Right atrium auricular region (tissue), 2 donors: ENCODE results near the gene MFAP4. TPM values are rescaled to one million over a fixed set of nuclear protein-coding genes. Genes with fewer than 3 reads are reported as not detected.

Experiments used
- DNase-seq: peaks from one replicate; pipeline ENCODE4 v3.0.0-alpha.2; 2019; ENCODE audit warnings: low spot score
- H3K27ac ChIP-seq, 2 donors: fragments of 200-600 bp; sonication (generic); 1 replicate in 1 of 2; 2 replicates in 1 of 2; pipeline ENCODE4 v1.5.1; 2016 to 2019
- H3K27me3 ChIP-seq, 2 donors: fragments of 200-600 bp; sonication (generic); one replicate each; pipeline versions ENCODE4 v1.5.1 to v1.6.0; 2017 to 2019
- H3K36me3 ChIP-seq: fragments of 200-600 bp; sonication (generic); one replicate; pipeline ENCODE4 v1.5.1; 2016
- H3K4me1 ChIP-seq, 2 donors: fragments of 200-600 bp; sonication (generic); one replicate each; pipeline versions ENCODE4 v1.5.1 to v1.6.0; 2017 to 2019
- H3K4me3 ChIP-seq, 2 donors: fragments of 200-600 bp; sonication (generic); 1 replicate in 1 of 2; 2 replicates in 1 of 2; pipeline ENCODE4 v1.5.1; 2017 to 2019; ENCODE audit warnings: mild to moderate bottlenecking in 1 of 2, moderate library complexity in 1 of 2
- H3K9me3 ChIP-seq, 2 donors: fragments of 200-600 bp; sonication (generic); one replicate each; pipeline ENCODE4 v1.5.1; 2019
- total RNA-seq, 2 donors: library from RNA; depleted of rRNA; stranded (reverse); fragments of >200 nt; gene quantifications; one replicate each; pipeline ENCODE4 v1.1.0, GENCODE V29; 2016
- TF ChIP-seq, protein P1 (sequence below), 2 donors: fragments of 200-600 bp; sonication (generic); IDR thresholded peaks; one replicate each; pipeline ENCODE4 v1.5.1; 2019; ENCODE audit warnings: antibody characterized with exemption in 2 of 2

The MFAP4 gene, protein sequence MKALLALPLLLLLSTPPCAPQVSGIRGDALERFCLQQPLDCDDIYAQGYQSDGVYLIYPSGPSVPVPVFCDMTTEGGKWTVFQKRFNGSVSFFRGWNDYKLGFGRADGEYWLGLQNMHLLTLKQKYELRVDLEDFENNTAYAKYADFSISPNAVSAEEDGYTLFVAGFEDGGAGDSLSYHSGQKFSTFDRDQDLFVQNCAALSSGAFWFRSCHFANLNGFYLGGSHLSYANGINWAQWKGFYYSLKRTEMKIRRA
- total RNA-seq: 100 to 1,000 TPM in 1 of 2 donors, 10 to 100 TPM in 1; 78.5 to 104 TPM

DNA sequence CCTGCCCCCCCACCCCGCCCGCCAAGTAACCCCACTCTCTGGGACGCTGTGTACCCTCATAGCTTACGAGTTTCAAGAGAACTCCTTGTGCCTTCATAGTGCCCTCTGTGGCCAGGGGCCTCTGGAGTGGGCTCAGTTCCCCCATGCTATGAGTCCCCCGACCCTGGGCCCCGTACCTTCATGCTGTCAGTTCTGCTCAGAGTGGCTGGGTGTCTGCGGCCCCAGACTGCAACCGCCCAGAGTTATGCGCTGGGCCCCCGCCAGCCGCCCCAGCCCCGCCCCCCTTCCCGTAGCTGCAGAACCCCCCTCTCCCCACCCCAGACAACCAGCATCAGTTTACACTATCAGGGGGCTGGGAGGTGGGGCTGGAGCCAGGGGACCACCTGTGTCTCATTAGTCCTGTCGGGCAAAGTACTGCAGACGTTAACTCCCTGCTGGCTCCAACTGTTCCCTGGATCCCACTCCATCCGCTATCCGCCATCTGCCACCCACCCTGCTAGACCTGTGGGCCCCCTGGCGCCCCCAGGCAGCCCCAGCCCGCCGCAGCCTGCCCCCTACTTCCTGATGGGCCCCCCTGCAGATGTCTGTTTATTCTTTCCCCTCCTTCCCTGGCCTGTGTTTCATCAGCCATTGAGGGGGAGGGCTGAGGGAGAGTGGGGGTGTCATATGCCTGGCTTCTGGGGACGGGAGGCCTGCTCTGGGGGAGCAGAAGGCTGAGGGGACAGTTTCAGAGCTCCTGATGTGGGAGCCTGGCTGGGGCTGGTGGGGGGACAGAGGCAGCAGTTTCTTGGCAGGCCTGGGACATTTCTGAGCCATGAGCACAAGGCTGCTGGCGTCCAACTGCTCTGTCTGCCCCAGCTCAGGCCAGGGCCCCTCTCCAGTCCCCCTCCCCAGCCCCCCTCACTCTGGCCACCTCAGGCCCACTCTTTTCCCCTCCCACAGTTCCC is at the start of gene MFAP4:
MFAP4 (minus strand) TSS at position 217 of the 947 bp plus-strand sequence; CDS start at position 182, 35 bp downstream.
- H3K9me3 ChIP-seq: no peaks in the 10 kb centered on the region
- peaks cover 0 to 65% of the 10 kb centered on the region in 2 donors for H3K4me1 ChIP-seq
- H3K4me3 ChIP-seq: peak within 1 kb of the TSS; percentile 16 to 46
- TF ChIP-seq, protein P1, sequence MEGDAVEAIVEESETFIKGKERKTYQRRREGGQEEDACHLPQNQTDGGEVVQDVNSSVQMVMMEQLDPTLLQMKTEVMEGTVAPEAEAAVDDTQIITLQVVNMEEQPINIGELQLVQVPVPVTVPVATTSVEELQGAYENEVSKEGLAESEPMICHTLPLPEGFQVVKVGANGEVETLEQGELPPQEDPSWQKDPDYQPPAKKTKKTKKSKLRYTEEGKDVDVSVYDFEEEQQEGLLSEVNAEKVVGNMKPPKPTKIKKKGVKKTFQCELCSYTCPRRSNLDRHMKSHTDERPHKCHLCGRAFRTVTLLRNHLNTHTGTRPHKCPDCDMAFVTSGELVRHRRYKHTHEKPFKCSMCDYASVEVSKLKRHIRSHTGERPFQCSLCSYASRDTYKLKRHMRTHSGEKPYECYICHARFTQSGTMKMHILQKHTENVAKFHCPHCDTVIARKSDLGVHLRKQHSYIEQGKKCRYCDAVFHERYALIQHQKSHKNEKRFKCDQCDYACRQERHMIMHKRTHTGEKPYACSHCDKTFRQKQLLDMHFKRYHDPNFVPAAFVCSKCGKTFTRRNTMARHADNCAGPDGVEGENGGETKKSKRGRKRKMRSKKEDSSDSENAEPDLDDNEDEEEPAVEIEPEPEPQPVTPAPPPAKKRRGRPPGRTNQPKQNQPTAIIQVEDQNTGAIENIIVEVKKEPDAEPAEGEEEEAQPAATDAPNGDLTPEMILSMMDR (IDR thresholded peaks at IDR 0.05): no peak
- H3K27me3 ChIP-seq: no peaks in the 10 kb centered on the region
- peak; percentile 81 for DNase-seq
- H3K27ac ChIP-seq: peak within 1 kb of the TSS; percentile 87 to 98
- peaks cover 19% of the 10 kb centered on the region for H3K36me3 ChIP-seq

DNA sequence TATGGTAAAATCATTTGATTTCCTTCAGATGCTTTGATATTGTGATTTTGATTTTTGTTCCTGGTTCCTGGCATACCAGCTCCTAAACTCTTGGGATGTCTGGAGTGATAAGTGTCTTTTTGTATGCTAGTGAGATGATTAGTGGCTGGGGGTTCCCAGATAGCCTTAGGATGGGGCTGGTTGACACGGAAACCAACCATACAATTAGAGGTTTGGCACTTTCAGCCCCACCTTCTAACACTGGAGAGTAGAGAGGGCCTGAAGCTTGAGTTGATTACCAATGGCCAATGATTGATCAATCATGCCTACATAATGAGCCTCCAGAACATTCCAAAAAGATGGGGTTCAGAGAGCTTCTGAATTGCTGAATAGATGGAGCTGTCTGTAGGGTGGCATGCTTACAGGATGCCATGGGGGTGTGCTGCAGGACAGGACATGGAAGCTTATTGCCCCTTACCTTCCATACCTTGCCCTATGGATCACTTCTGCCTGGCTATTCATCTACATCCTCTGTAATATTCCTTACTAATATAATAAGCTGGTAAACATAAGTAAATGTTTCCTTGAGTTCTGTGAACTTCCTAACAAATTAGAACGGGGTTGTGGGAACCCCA is 46.8 kb upstream of the MFAP4 start:
- H3K9me3 ChIP-seq: no peaks in the 10 kb centered on the region
- H3K27ac ChIP-seq: no peak overlapping the region
- no peak overlapping the region for H3K4me3 ChIP-seq
- no peaks in the 10 kb centered on the region for H3K36me3 ChIP-seq
- no peaks in the 10 kb centered on the region for H3K27me3 ChIP-seq
- TF ChIP-seq, protein P1 (IDR thresholded peaks at IDR 0.05): no peak
- DNase-seq: no peak
- H3K4me1 ChIP-seq: no peaks in the 10 kb centered on the region

DNA sequence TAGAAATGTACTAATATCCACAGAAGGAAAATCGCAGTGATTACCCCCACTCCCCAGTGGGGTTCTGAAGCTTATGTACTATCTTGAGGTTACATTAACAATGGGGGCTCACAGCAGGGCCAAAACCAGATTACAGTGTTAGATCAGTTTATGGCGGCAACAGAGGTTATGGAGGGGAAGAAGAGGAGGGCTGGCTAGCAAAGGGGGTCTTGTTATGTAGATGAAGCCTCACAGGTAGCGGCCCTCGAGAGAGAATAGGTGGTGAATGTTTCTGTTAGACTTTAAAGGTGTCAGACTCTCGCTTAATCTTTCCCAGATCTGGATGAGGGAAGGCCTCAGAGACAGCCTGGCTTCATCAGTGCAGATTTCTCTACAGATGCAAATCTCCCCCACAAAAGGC is 46.3 kb upstream of the MFAP4 start:
- Histone ChIP-seq H3K4me1 (no peaks in the 10 kb centered on the region), H3K36me3 (no peaks in the 10 kb centered on the region), H3K27me3 (no peaks in the 10 kb centered on the region), H3K27ac (no peak overlapping the region), H3K9me3 (no peaks in the 10 kb centered on the region), H3K4me3 (no peak overlapping the region)
- no peak for DNase-seq
- TF ChIP-seq, protein P1 (IDR thresholded peaks at IDR 0.05): no peak

DNA sequence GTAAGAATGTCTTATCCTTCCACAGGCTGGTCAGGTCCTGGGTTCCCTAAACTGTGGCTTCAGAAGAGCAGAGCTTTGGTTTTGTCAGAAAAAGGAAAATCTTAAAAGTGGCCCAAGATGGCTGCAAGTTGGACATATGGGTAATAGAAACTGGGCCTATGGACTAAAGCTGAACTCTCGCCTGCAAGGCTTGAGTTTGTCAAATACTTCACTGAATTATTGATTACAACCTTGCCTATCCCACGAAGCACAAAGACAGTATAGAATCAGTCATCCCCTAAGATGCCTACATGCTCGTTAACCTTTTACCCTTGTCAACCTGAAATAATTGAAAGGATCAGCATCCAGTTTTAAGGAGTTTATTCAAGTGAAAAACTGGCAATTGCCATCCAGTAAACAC is 44.7 kb upstream of the MFAP4 start:
- Histone ChIP-seq H3K4me1 (no peaks in the 10 kb centered on the region), H3K4me3 (no peak overlapping the region), H3K27me3 (no peaks in the 10 kb centered on the region), H3K9me3 (no peaks in the 10 kb centered on the region), H3K36me3 (no peaks in the 10 kb centered on the region), H3K27ac (no peak overlapping the region)
- TF ChIP-seq, protein P1 (IDR thresholded peaks at IDR 0.05): no peak
- no peak for DNase-seq

DNA sequence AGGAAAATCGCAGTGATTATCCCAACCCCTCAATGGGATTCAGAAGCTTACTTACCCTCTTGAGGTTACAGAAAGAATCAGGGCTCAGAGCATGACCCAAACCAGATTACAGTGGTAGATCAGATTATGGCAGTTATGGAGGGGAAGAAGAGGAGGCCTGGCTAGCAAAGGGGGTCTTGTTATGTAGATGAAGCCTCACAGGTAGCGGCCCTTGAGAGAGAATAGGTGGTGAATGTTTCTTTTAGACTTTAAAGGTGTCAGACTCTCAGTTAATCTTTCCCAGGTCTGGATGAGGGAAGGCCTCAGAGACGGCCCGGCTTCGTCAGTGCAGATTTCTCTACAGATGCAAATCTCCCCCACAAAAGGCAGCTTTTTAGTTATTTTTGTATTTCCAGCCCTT is 39.6 kb upstream of the MFAP4 start:
- no peaks in the 10 kb centered on the region for H3K4me1 ChIP-seq
- H3K36me3 ChIP-seq: no peaks in the 10 kb centered on the region
- no peak overlapping the region for H3K27ac ChIP-seq
- H3K27me3 ChIP-seq: no peaks in the 10 kb centered on the region
- DNase-seq: no peak
- TF ChIP-seq, protein P1 (IDR thresholded peaks at IDR 0.05): no peak
- no peak overlapping the region for H3K4me3 ChIP-seq
- no peaks in the 10 kb centered on the region for H3K9me3 ChIP-seq
